AG04449 (cell line): ENCODE results near the gene FAM117B.
A peak's percentile ranks its signal among the peaks of the same experiment; 100 is the strongest.

ENCODE experiments used
- CTCF ChIA-PET: fragments of 350-600 bp; formaldehyde crosslinking; extraction: SDS; loops from one replicate; lab custom pipeline; 2021; ENCODE audit warnings: antibody characterized with exemption; lab: Yijun Ruan, JAX
- POLR2A ChIA-PET: fragments of 400-600, 350-600 bp; formaldehyde crosslinking; extraction: SDS; loops from one replicate; lab custom pipeline; 2020; ENCODE audit warnings: antibody characterized with exemption, inconsistent platforms; lab: Yijun Ruan, JAX
- DNase-seq: peaks from one replicate; pipeline ENCODE4 v3.0.0-alpha.2; 2010; ENCODE audit warnings: low read depth, low spot score
- H3K4me3 ChIP-seq: 2 replicates; pipeline ENCODE4 v1.5.1; 2011; ENCODE audit warnings: low read depth, mild to moderate bottlenecking, control low read depth, low read length
- CTCF ChIP-seq: IDR thresholded peaks from one replicate; pipeline ENCODE4 v1.5.1; 2011; ENCODE audit warnings: mild to moderate bottlenecking, moderate library complexity, low read length, control low read depth, inconsistent platforms; ENCODE audit not compliant: insufficient read depth; ENCODE audit errors: missing control alignments

The FAM117B gene

DNA sequence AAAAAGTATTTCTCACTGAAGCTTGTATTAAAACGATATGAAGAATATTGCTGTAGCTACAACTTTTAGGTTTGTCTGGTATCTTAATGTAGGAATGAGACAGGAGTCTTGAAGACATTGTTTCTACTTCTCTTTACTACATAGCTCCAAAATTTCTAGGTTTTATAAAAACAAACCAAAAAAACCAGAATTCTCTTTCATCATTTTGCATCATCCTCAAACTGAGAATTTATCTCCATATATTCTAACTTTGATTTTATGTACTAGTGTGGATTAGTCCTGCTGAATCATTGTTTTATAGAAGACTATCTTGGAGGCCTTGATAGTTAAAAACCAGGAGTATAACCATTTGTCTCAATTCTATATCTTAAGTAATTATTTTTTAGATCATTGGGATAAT lies 136.6 kb downstream of the FAM117B start:
- DNase-seq, result no peak
- no peak for TF ChIP-seq CTCF
- ChIA-PET POLR2A (no interaction called here), CTCF (interaction anchor here (1.4 kb wide), 1 partner anchor 183 kb away, joined by 4 read pairs; no protein-coding TSS in a partner anchor)
- no peak overlapping the region for H3K4me3 ChIP-seq

- no peak overlapping the region for H3K4me3 ChIP-seq
- no peak for DNase-seq
- POLR2A ChIA-PET, result no interaction called here
- no peak for TF ChIP-seq CTCF
- CTCF ChIA-PET, result no interaction called here
Measured at GRCh38 chr2:202771741-202772460, 137.1 kb downstream of the FAM117B start.

DNA sequence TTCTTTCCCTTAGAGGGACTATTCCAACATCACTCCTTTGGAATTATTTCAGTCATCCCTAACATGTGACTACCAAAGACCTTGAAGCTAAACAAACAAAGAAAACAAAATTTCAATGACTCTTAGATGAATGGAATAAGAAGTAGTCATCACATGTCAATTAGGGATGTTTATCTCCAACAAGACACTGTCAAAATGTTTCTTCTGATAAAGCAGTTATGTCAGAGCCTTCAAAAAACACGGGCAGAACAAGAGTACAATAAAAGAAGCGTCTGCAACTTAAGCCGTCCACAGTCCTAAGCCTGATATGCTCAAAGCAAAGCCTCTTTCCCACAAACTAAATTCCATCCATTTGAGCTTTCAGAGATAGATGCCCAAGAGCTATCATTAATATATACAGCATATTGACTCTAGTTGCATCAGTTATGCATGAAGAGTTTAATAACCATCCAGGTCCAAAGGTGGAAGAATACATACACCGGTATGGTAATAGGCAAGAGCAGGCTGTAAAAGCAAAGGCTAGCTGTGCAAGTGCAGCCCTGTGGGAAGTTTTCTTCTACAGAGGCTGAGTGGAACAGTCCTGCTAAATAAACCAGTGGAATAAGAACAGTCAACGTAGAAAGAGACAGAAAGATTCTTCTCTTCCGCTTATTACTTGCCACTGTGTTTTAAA lies 138.7 kb downstream of the FAM117B start:
- CTCF ChIA-PET, result no interaction called here
- no peak for DNase-seq
- POLR2A ChIA-PET, result no interaction called here
- no peak for TF ChIP-seq CTCF
- H3K4me3 ChIP-seq, result no peak overlapping the region

DNA sequence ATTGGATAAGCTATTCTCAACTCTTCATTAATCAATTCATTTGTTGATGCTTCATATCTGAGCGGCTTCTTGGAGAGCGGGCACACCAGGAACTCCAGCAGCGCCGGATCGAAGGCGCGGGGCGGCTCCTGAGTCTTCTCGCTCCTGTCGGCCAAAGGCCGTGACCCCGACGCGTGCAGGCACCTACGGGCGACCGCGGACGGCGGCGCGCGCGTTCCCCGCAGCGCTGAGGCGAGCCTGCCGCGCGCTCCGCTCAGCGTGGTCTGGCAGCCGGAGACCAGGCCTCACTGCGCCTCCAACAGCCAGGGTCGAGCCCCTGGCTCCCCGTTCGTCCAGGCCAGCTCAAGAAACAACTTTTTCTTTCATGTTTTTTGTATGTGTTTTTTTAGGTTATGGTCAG lies 139.3 kb downstream of the FAM117B start:
- no peak for DNase-seq
- H3K4me3 ChIP-seq, result no peak overlapping the region
- ChIA-PET CTCF (no interaction called here), POLR2A (no interaction called here)
- TF ChIP-seq CTCF, result no peak

DNA sequence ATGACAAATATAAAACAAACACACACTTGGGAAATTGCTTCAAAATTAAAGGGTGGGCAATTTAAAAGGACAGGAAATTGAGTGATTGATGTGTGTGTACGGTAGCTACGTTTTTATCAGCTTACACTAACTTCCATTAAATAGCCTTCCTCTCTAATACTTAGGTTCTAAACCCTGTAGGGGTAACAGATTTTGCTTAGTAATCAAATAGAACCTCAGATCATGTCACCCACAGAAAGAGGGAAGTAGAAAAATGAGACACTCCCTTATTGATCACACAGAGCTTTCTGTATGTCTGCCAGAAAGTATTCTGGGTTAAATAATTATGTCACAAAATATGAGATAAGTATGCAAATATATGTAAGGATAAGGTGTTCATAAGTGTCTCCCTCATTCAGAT lies 143.4 kb downstream of the FAM117B start:
- TF ChIP-seq CTCF, result no peak
- CTCF ChIA-PET, result no interaction called here
- no peak for DNase-seq
- POLR2A ChIA-PET, result no interaction called here
- H3K4me3 ChIP-seq, result no peak overlapping the region

GRCh38 chr2:202780514-202781021 lies 145.8 kb downstream of the FAM117B start:
- H3K4me3 ChIP-seq, result no peak overlapping the region
- TF ChIP-seq CTCF, result no peak
- DNase-seq, result peak; percentile 0
- ChIA-PET POLR2A (no interaction called here), CTCF (no interaction called here)
